Measurements from ENCODE around the gene NME3. TPM values are rescaled to one million over a fixed set of nuclear protein-coding genes. Genes with fewer than 3 reads are reported as not detected.

Gene NME3
- total RNA-seq, 1 donor from 2014 or later: 33.6 TPM

DNA sequence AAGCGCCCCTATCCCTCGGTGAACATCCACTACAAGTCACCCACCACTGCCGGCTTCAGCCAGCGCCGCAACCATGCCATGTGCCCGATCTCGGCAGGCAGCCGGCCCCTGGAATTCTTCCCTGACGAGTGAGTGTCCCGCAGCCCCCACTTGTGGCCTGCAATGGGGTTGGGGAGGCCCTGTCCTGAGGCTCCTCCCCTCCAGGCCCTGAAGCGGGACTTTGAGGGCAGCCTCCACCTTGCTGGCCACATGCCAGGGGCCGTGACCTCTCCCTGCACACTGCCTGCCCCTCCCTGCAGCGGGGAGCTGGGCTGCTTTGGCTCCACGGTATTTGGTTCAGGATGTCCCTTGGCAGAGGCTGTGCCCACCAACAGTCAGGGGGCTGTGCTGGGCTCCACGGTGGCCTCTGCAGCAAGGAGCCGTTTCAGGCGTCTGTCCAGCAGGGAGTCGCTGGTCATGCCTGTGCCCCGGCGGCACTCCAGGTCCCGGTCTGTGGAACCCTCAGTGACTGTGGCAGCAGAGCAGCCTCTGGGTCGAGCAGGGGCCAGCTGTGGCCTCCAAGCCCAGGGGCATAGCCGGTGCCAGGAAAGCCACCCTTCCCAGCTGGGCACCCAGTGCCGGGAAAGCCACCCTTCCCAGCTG lies 8.3 kb downstream of the NME3 start:
- no peak for DNase-seq
- intact Hi-C loops (cut with DNase I): no loop called here
- no peak for ATAC-seq (ENCODE audit: poor library complexity)

DNA sequence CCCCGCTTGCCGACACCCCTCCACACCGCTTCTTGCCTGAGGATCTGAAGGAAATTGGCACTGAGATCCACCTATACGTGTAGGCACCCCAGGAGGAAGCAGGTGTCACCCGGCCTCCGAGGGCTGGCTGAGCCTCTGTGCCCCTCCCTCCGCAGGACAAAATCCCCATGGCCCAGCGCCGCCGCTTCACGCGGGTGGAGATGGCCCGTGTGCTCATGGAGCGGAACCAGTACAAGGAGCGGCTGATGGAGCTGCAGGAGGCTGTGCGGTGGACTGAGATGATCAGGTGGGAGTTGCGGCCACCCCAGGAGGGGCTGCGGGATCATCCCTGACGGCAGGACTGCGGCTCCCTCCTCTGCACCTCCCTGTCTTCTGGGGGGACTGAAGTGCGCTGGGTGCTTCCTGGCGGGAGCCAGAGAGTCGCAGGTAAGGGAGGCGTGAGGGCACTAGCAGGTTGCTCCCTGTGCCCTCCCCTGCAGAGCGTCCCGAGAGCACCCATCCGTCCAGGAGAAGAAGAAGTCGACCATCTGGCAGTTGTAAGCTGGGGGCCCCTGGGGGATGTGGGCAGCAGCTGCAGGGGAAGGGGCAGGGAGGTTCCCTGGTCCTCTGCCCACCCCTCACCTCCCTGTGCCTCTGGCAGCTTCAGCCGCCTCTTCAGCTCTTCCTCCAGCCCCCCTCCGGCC lies 9.0 kb downstream of the NME3 start:
- no peak for DNase-seq
- intact Hi-C loops (cut with DNase I): no loop called here
- ATAC-seq (ENCODE audit: poor library complexity): no peak

DNA sequence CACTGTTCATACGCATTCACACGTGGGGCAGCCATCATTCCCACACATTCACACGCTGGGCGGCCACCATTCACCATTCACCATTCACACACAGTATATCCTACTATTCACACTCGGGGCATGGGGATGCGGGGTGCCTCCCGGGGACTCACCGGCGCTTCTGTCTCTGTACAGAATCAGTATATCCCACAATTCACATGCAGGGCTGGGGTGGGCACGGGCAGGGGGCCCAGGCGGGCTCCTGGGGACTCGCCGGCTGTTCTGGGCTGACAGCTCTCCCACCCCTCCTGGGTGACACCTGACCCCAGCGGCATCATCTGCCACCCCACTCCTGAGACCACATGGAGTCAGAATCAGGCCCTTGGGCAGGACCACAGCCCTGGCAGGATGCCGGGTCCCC lies 9.6 kb downstream of the NME3 start:
- no peak for ATAC-seq (ENCODE audit: poor library complexity)

DNA sequence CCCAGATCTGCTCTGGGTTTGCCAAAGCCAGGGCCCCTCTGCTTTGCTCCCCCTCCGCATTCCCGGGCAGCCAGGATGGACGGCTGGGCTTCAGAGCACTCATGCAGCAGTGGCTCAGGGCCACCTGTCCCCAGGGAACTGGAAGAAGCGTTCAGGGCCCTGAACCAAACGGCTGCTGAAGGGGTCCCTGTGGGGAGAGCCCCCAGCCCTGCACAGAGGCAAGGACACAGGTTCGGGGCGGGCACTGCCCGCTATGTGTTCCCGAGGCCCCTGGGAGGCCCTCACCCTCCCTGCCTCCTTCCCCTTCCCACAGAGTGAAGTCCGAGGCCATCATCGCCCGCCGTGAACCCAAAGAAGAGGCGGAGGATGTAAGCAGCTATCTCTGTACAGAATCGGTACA lies 10.4 kb downstream of the NME3 start:
- no peak for ATAC-seq (ENCODE audit: poor library complexity)
- intact Hi-C loops (cut with DNase I): no loop called here
- DNase-seq: no peak

More for the DNA sequence above, 9.6 kb downstream of the NME3 start:
- DNase-seq: no peak
- intact Hi-C loops (cut with DNase I): no loop called here

DNA sequence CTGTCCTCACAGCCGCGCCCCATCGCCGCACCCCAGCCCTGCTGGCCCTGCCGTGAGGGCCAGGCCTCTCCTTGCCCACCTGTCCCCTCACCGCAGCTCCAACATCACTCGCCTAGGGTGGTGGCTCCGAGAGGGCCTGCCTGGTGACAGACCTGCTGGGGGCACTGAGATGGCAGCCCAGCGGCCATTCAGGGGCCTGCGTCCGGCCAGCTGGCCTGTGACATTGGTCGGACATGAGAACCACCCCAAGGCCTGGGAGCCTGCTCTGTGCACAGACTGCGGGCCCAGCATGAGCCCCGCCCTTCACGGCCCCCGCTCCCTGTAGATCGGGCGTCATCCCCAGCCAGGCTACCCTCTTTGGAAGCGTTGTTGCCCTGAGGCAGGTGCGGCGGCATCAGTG lies 11.8 kb downstream of the NME3 start:
- no peak for DNase-seq
- intact Hi-C loops (cut with DNase I): no loop called here
- ATAC-seq (ENCODE audit: poor library complexity): no peak

DNA sequence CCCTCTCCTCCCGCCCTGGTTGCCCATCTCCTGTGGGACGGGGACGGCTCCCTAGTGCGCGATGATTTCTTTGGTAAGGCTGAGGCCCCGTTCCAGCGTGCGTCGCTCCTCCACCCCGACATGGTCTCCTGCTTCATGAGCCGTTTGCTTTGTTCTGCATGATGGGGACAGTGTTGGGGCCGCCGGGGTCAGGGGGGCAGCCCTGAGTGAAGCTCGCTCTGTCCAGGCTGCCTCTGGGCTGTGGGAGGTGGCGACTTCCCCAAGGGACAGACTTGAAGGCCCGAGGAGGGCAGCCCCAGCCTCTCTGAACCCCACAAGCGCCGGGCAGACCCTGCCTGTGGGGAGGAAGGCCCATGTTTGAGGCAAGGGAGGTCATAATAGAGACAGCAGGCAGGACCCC lies 12.4 kb downstream of the NME3 start:
- intact Hi-C loops (cut with DNase I): no loop called here
- ATAC-seq (ENCODE audit: poor library complexity): no peak
- DNase-seq: no peak

DNA sequence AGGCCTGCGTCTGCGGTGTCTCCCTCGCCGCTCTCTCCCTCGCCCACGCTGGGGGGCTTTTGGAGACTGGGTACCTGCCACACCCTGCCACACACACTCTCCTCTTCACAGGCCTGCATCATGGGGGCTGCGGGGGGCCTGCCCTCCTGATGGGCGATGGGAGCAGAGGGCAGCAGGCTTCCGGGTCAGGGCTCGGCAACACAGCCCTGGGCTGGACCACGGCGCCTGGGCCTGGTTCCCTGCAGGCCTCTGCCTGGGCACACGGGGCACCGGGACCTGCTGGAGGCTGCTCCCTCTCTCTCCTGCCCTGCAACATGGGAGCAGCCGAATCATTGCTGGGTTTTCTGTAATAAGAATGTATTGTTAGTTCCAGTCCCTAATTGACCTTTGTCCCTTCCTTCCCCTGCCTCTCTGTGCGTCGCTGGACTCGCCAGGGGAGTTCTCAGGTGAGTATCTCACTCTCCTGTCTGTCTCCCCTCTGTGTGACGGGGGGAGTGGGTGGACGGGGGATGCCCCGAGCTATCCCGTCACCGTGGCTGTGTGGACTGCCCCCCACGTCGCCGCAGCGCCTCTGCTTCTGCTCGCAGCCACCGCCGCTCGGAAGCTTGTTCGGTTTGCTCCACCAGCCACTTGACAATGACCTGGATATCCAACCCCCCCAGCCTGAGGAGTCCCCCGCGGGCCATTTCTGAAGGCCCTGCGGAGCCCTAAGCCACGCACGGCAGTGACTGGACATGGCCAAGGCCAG lies 13.5 kb downstream of the NME3 start:
- DNase-seq (no peak), ATAC-seq (ENCODE audit: poor library complexity) (no peak)
- intact Hi-C loops (cut with DNase I): no loop called here

DNA sequence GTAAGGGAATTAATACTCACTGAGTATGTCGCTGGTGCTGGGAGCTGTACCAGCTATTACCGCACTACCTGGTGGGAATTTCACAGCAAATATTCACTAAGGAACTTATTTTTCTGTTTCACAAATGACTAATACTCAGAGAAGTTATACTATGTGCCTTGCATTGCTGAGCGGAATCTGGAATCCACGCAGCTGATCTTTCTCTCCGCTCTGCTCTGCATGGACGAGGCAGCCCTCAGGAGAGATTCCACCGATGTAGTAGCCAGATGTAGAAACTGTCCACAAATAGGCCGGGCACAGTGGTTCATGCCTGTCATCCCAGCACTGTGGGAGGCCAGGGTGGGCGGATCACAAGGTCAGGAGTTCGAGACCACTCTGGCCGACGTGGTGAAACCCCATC lies 17.1 kb downstream of the NME3 start:
- DNase-seq: no peak
- intact Hi-C loops (cut with DNase I): no loop called here
- no peak for ATAC-seq (ENCODE audit: poor library complexity)

DNA sequence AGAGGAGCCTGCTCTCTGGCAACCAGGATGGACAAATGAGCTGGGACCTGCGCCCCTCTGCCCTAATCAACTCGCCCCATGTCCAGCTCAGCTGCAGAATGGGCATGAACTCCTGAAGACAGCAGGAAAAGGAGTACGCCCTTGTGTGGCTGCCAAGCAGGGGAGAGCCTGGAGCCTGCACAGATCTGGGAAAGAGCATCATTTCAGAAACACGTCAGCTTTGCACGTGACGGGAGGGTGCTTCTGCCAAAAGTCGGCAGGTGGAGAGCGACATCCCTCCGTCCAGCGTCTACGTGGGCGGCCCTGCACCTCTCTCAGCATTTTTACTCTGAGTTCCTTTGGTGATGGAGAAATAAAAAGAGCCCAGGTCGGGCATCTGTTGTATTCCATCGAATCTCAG lies 18.5 kb downstream of the NME3 start:
- no peak for DNase-seq
- no peak for ATAC-seq (ENCODE audit: poor library complexity)
- intact Hi-C loops (cut with DNase I): no loop called here

DNA sequence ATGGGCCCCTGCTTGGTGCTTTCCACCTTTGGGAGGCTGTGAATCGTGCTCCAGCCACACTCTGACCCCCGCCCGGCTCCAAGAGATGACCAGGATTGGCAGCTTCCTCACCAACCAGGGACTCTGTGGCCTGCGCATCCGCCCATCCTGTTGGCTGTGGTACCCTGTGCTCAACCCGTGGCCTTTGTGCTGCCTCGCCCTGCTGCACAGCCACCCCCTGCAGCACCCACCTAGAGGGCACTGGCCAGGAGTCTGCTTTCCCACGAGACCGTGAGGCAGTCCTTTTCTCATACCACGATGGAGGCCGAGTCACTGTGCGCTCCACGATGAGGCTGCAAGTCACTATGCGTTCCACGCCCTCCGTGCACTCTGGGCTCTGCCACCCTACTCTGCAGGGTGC lies 19.4 kb downstream of the NME3 start:
- intact Hi-C loops (cut with DNase I): no loop called here
- ATAC-seq (ENCODE audit: poor library complexity) (no peak), DNase-seq (no peak)

DNA sequence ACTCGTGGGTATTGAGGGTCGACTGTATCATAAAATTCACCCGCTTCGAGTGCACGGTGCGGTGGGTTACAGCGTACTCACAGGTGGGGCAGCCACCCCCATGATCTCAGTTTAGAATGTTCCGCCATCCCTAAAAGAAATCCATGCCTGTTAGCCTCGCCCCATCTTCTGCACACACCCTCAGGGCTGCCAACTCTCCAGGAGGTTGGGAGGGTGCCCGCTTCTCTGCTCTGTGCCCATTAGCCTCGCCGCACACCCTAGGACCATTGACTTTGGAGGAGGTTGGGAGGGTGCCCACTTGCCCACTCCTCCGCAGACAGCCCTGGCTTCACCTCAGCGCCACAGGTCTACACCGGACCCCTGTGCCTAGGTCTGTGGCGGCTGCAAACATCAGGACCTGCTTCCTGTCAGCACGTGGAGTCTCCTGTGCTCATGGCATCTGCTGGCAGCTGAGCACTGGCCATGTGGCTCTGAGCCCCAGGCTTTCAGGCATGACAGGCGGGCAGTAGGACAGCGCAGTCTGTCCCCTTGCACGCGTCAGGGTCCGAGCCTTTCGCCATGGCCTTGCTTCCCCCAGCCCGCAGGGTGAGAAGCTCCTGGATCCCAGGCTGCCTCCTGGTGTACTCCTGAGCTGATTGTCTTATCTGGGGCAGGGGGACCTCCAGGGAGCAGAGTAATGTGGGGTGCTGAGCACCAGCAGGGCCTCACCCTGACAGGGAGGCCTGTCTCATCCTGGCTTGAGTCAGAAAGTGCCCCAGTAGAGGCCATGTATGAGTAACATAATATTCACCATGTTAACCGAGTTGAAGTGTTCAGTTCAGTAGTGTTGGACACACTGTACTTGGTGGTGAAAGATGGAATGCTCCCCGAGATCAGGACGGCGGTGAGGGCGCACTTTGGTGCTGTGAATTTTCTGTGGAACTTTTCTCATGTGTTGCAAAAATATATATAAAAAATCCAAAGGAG lies 21.9 kb downstream of the NME3 start:
- ATAC-seq (ENCODE audit: poor library complexity) (no peak), DNase-seq (no peak)
- intact Hi-C loops (cut with DNase I): no loop called here

DNA sequence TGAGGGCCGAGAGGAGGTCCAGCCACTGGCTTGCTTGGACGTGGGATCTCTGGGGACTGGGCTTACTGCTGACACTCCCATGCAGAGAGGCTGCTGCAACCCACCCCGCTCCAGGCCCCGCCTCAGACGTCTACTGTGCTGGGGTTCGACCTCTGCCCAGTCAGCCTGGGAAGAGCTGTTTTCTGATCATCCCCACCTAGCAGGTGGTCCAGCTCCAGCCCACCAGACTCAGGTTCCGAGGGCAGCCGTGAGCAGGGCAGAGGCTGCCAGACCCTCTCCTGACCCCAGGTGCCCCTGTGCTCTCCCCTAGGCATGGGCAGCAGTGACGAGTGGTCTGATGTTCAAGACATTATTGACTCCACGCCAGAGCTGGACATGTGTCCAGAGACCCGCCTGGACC lies 23.4 kb downstream of the NME3 start:
- ATAC-seq (ENCODE audit: poor library complexity): no peak
- DNase-seq: no peak
- intact Hi-C loops (cut with DNase I): no loop called here

DNA sequence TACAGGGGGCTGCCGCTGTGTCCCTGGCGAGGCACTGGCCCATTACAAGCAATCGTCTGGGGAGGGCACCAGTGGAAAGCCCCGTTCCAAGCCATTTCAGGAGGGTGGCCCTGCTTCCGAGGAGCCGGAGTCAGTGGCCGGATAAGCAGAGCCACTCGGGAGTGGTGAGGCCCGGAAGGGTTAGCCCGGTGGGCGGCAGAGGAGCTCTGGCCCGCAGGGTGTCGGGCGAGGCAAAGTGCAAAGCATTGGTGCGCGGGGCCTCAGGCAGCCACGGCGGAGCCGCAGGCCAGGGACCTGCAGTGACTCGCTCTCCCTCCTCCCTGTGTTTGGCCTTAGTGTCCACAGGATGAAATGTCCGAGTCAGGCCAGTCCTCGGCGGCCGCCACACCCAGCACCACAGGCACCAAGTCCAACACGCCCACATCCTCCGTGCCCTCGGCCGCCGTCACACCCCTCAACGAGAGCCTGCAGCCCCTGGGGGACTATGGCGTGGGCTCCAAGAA lies 24.6 kb downstream of the NME3 start:
- DNase-seq (no peak), ATAC-seq (ENCODE audit: poor library complexity) (no peak)
- intact Hi-C loops (cut with DNase I): no loop called here

DNA sequence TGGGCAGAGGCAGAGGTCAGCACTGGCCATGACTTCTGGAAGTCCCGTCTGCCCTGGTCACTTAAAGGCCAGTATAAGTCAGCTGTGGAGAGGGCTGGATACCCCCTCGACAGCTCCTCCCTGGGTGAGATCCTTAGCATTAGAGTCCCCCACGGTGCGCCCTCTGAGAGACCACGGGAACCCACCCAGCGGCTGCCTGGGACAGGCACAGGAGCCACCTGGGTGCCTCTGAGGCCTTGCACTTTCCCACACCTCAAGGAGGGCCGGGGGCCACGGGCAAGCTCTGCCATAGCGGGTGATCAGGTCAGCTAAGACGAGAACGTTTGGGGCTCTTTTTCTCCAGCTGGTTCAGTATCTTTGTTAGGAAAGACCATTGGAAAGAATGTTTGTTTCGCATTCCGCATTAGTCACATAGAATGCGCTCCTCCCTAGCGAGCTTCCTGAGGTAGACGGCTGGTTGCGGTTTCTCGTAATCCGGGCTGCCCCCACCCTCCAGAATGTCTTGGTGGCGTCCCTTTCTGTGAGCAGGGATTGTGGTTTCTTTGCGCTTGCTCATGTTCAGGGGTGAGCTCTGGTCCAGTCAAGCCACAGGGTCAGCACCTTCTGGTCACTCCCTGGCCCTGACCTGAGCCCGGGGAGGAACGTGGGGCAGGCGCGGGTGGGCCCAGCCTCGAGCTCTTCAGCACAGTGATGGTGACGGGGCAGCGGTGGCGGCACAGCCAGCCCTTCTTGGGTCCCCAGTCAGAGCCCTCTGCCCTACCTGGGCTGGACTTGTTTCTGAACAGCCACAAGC lies 25.2 kb downstream of the NME3 start:
- intact Hi-C loops (cut with DNase I): no loop called here
- ATAC-seq (ENCODE audit: poor library complexity): no peak
- DNase-seq: no peak

DNA sequence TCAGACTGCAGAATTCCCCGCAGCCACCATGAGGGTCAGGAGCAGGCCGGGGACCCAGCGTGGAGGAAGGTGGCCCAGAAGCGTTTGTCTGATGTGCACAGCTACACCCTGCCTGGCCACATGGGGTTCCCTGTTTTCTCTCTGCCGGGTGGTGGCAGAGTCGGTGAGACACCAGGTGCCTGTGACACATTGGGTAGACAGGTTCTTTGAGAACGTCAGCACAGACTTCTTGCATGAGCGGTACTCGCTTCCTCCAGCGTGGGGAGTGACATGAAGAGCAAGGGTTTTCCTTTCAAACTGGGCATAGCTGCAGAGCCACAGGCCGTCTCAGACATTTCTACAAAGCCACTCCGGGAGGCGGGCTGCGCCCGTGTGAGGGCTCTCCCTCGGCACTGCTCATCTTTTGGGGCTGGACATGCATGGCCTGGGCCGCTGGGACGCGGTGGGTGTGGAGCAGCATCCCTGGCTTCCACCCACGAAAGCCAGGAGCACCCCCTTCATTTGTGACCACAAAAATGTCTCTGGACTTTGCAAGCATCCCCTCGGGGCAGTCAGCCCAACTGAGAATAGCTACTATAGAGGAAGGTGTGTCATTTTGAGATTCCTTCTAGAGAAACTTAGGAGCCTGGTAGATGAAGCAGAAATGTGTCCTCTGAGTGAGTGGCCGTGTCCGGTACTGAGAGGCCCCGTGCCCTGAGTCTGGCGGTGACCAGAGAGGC lies 26.0 kb downstream of the NME3 start:
- DNase-seq (no peak), ATAC-seq (ENCODE audit: poor library complexity) (no peak)
- intact Hi-C loops (cut with DNase I): no loop called here

DNA sequence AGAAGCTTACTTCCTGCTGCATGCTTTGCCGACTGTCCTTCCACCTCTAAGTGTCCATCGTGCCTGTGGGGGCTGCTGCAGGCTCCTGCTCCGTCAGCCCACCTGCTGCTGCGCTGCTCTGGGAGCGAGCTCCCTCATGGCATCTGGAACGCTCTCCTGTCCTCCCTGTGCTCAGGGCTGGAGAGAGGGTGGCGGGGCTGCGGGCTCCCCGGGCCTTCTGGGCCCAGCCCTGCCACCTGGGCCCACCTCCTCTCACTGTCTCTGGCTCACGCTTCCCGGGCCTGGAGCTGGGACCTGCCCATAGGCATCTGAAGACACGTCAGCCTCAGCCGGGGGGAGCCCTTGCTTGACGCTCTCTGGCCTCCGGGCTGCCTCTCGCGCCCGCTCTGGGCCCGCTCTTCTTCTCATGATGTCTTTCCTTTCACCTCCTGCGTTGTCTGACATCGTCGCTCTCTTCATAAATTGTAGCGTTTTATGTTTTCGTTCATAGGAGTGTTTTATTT lies 27.0 kb downstream of the NME3 start:
- intact Hi-C loops (cut with DNase I): no loop called here
- DNase-seq: no peak
- no peak for ATAC-seq (ENCODE audit: poor library complexity)

All from Right ventricle myocardium superior (tissue), 1 donor.